ENCODE measurements around the gene ZNF335. TPM values are rescaled to one million over a fixed set of nuclear protein-coding genes. Genes with fewer than 3 reads are reported as not detected.

The ZNF335 gene
- total RNA-seq, 1 donor from 2014 or later: 31.6 TPM

DNA sequence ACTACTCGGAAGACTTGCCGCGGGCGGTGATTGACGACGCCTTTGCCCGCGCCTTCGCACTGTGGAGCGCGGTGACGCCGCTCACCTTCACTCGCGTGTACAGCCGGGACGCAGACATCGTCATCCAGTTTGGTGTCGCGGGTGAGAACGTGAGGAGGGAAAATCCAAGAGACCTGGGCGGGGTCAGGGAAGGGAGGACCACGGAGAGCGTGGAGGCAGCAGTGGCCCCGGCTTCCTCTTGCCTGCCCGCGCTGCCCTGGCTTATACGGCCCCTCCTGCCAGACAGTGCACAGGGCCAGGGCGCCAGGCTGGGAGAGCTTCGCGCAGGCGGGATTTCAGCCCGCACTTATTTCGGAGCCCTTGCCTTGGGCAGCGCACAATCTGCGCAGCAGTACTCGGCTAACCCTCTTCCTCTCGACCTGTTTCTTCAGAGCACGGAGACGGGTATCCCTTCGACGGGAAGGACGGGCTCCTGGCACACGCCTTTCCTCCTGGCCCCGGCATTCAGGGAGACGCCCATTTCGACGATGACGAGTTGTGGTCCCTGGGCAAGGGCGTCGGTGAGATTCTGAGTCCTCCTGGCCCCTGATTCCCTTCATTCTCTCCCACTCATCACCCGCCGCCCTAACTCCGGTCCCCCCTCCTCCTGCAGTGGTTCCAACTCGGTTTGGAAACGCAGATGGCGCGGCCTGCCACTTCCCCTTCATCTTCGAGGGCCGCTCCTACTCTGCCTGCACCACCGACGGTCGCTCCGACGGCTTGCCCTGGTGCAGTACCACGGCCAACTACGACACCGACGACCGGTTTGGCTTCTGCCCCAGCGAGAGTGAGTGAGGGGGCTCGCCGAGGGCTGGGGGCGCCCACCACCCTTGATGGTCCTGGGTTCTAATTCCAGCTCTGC, 38.7 kb upstream of the ZNF335 start:
- DNase-seq (ENCODE audit: low spot score in 2 of 2, unreplicated experiment in 2 of 2): no peak
- peaks cover 4% of the 10 kb centered on the region for H3K4me1 Mint-ChIP-seq
- H3K36me3 Mint-ChIP-seq: no peaks in the 10 kb centered on the region
- no peak overlapping the region for H3K27ac Mint-ChIP-seq
- peaks cover 5% of the 10 kb centered on the region for H3K9me3 Mint-ChIP-seq
- H3K27me3 Mint-ChIP-seq (ENCODE audit: low read depth): peaks cover 57% of the 10 kb centered on the region
- H3K4me3 Mint-ChIP-seq: no peak overlapping the region
- no peak for TF ChIP-seq CTCF (IDR thresholded peaks at IDR 0.05; ENCODE audit: unreplicated experiment)

DNA sequence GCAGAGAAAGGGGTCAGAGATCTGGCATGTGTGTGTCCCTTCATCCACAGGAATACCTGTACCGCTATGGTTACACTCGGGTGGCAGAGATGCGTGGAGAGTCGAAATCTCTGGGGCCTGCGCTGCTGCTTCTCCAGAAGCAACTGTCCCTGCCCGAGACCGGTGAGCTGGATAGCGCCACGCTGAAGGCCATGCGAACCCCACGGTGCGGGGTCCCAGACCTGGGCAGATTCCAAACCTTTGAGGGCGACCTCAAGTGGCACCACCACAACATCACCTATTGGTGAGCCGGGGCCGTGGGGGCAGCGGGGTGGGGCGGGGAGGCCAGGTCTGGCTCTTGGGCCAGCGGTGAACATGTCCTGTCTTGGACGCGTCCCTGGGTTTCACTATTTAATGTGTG, 37.8 kb upstream of the ZNF335 start:
- DNase-seq (ENCODE audit: low spot score in 2 of 2, unreplicated experiment in 2 of 2): no peak
- peaks cover 5% of the 10 kb centered on the region for H3K9me3 Mint-ChIP-seq
- peaks cover 53% of the 10 kb centered on the region for H3K27me3 Mint-ChIP-seq (ENCODE audit: low read depth)
- H3K4me3 Mint-ChIP-seq: no peak overlapping the region
- peaks cover 10% of the 10 kb centered on the region for H3K4me1 Mint-ChIP-seq
- H3K27ac Mint-ChIP-seq: no peak overlapping the region
- no peak for TF ChIP-seq CTCF (IDR thresholded peaks at IDR 0.05; ENCODE audit: unreplicated experiment)
- no peaks in the 10 kb centered on the region for H3K36me3 Mint-ChIP-seq

DNA sequence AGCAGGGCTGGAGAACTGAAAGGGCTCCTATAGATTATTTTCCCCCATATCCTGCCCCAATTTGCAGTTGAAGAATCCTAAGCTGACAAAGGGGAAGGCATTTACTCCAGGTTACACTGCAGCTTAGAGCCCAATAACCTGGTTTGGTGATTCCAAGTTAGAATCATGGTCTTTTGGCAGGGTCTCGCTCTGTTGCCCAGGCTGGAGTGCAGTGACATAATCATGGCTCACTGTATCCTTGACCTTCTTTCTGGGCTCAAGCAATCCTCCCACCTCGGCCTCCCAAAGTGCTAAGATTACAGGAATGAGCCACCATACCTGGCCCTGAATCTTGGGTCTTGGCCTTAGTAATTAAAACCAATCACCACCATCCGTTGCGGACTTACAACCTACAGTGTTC, 35.7 kb upstream of the ZNF335 start:
- Mint-ChIP-seq H3K27ac (no peak overlapping the region), H3K9me3 (peaks cover 5% of the 10 kb centered on the region), H3K4me1 (peaks cover 6% of the 10 kb centered on the region), H3K4me3 (no peak overlapping the region), H3K36me3 (no peaks in the 10 kb centered on the region), H3K27me3 (ENCODE audit: low read depth) (peaks cover 33% of the 10 kb centered on the region)
- TF ChIP-seq CTCF (IDR thresholded peaks at IDR 0.05; ENCODE audit: unreplicated experiment): no peak
- DNase-seq (ENCODE audit: low spot score in 2 of 2, unreplicated experiment in 2 of 2): no peak

- H3K36me3 Mint-ChIP-seq: no peaks in the 10 kb centered on the region
- TF ChIP-seq CTCF (IDR thresholded peaks at IDR 0.05; ENCODE audit: unreplicated experiment): no peak
- H3K4me3 Mint-ChIP-seq: no peak overlapping the region
- no peak overlapping the region for H3K27ac Mint-ChIP-seq
- no peak for DNase-seq (ENCODE audit: low spot score in 2 of 2, unreplicated experiment in 2 of 2)
- peaks cover 29% of the 10 kb centered on the region for H3K27me3 Mint-ChIP-seq (ENCODE audit: low read depth)
- H3K4me1 Mint-ChIP-seq: peaks cover 6% of the 10 kb centered on the region
- H3K9me3 Mint-ChIP-seq: peaks cover 5% of the 10 kb centered on the region
Measured at GRCh38 chr20:46006964-46007363, 35.0 kb upstream of the ZNF335 start.

- DNase-seq (ENCODE audit: low spot score in 2 of 2, unreplicated experiment in 2 of 2): no peak
- H3K9me3 Mint-ChIP-seq: no peaks in the 10 kb centered on the region
- no peak overlapping the region for H3K4me3 Mint-ChIP-seq
- H3K36me3 Mint-ChIP-seq: no peaks in the 10 kb centered on the region
- H3K27ac Mint-ChIP-seq: no peak overlapping the region
- peaks cover 22% of the 10 kb centered on the region for H3K27me3 Mint-ChIP-seq (ENCODE audit: low read depth)
- peaks cover 6% of the 10 kb centered on the region for H3K4me1 Mint-ChIP-seq
- no peak for TF ChIP-seq CTCF (IDR thresholded peaks at IDR 0.05; ENCODE audit: unreplicated experiment)
Measured at GRCh38 chr20:46006022-46006705, 34.2 kb upstream of the ZNF335 start.

All from mesothelial cell of epicardium (in vitro differentiated cells).